Measurements from ENCODE around the gene OPRM1.

The OPRM1 gene

DNA sequence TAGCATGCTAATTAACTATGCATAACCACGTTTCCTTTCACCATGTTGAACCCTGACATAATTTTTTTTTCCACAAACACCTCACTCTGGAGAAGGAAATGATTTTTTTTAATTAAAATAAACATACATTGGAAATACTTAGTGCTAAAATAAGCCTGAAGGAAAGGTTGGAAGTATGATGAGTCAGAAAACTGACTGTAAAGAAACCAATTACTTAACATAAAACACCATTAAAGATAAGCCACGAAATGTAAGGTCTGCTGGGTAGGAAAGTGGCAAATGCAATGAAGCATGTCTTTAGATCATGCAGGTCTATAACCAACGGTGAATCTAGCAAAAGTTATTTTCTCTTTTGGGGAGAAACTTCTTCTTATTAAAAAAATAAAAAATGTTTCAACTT, 47.5 kb downstream of the OPRM1 start:
- no peak for DNase-seq

DNA sequence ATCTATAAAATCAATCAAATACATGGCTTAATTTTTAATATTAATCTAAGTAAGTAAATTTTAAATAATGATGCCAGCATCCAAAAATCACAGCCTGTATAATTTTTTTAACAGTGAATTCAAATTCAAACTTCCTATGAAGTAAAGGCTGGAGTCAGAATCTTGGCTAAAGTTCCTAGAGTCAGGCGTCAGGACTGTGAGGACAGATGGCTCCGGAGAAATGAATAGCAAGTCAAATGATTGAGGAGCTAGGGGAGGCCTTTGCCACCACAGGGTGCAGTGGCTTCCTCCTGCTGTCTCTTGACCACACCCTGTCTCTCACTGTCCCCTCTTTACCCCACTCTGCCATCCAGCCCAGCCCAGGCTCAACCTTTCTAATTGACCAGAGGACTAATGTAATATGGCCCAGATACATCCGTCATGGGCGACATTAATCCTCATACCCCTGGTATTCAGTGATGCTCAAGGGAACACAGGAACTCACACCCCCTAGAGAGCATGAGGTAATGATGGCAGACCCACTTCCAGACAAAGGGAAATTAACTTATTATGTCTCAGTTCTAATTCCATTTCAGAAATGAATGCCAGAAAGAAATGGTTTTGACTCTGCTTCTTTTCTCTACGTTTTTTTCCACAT, 53.4 kb downstream of the OPRM1 start:
- no peak for DNase-seq

GRCh38 chr6:154093231-154094044, 54.4 kb downstream of the OPRM1 start:
- no peak for DNase-seq

GRCh38 chr6:154095571-154095970, 56.5 kb downstream of the OPRM1 start:
- no peak for DNase-seq

GRCh38 chr6:154096316-154096715, 57.3 kb downstream of the OPRM1 start:
- no peak for DNase-seq

DNA sequence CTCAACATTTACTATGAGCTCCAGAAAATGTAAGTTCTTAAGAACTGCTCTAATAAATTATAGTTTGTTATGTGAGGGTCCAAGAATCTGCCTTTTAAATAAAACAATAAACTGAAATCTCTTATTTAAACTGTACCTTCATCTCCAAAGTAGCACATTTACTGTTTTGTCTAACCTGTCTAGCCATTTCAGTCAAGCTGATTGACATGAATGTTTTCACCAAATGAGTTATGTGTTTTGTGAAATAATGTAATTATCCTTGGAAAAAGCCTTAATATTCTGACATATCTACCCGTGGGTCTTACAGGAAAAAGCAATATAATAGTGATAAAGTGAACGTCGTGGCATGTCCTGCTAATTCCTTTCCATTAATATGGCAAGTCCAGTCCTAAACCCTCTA, 57.8 kb downstream of the OPRM1 start:
- no peak for DNase-seq

GRCh38 chr6:154099211-154099610, 60.2 kb downstream of the OPRM1 start:
- no peak for DNase-seq

GRCh38 chr6:154106251-154106650, 67.2 kb downstream of the OPRM1 start:
- no peak for DNase-seq

GRCh38 chr6:154111025-154111424, 72.0 kb downstream of the OPRM1 start:
- DNase-seq, result no peak

GRCh38 chr6:154112181-154112809, 73.3 kb downstream of the OPRM1 start:
- no peak for DNase-seq

DNA sequence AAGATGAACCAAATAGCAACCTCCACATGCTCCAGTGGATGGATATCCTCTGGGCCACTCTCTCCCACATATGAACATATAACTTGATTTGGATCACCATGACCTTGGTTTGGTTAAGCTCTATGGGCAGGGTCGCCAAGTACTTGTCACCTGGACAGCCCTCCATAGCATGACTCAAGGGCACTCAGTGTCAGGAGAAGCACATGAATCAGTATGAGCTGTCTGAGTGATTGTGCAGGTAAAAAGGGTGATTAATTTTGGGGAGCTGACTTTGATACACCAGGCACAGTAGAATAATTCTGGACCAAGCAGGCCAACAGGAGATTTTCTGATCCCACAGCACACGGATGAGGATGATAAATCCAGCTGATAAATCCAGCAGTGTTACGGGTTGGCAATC, 74.4 kb downstream of the OPRM1 start:
- no peak for DNase-seq

DNA sequence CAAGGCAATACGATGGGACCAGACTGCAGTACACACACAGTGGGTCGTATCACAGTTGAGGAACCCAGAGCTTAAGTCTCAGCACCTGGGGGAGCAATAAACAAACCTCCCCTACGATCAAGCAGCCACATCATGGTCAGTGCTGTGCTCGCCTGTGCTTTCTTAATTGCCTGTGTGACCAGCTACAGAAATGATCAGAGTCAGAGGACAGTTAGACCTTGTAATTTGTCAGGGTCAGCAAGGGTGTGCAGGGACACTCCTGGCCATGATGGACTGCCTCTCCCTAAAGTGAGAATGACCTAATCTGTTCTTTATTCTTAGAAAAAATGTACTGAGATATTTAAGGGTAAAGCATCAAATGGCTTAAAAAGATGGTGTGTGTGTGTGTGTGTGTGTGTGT, 78.4 kb downstream of the OPRM1 start:
- DNase-seq, result no peak

GRCh38 chr6:154122195-154122925, 83.3 kb downstream of the OPRM1 start:
- DNase-seq, result no peak

- DNase-seq, result no peak
Measured at GRCh38 chr6:154123155-154123956, 84.3 kb downstream of the OPRM1 start.

DNA sequence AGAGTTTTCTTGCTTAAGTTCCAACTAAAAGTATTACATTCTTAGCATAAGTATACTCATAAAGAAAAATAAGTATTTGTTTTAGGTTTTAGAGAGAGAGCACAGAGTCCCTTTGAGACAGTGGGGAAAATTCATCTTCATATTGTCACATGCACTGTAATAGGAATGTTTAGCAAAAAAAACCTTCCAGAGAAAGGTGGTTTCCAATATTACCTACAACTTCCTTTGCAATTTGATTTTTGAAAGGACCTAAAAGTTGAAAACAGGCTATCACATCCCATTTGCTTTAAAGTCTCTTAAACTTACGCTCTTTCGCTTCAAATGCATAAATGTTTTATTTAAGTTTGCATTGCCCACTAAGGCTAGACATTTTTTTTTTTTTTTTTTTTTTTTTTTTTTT, 86.4 kb downstream of the OPRM1 start:
- DNase-seq, result no peak

DNA sequence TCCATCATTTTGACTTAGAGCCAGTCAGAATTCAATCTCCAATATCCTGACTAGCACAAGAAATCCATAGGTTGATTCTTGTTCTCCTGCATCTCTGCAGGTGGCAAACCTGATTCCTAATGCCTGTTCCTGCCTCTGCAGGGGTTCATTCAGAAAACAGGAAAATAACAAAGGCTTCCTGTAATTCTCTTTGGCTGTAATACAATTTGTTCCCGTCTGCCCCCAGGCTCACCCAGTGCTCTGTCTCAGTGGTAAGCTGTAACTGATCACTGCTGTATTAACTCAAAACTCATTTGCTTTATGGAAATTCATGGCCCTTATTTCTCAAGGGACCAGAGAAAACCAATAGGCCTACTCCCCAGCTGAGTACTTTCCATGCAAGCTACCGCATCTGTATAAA, 88.6 kb downstream of the OPRM1 start:
- no peak for DNase-seq

DNA sequence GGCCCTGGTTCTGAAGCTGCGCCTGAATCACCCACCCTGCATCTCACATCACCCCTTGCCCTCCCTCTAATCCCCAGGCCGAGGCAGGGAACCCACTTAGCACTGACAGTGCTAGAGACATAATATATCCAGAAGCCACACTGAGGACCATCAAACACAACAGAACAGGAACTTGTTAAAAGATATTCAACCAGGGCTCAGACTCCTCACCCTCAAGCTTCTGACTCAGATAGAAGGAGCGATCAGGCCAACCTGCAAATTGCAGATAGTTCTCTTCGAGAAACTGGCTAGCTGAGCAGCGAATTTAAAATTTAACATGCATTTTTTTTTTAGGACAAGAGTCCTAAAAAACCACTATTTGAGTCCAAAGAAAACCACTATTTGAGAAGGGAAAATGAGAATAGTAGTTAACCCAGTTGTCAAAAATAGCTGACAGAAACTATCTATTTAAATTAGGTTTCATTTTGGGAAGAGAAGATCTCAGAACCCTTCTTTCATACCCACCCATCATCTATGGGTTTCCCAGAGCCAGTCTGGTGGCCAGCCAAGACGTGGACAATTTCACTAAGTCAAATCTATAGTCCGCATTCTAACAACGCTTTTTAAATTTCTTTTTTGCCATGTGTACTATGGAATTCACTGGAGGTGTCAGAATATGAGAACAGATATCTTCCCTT, 95.6 kb downstream of the OPRM1 start:
- no peak for DNase-seq

- no peak for DNase-seq
Measured at GRCh38 chr6:154138793-154139192, 99.8 kb downstream of the OPRM1 start.

DNA sequence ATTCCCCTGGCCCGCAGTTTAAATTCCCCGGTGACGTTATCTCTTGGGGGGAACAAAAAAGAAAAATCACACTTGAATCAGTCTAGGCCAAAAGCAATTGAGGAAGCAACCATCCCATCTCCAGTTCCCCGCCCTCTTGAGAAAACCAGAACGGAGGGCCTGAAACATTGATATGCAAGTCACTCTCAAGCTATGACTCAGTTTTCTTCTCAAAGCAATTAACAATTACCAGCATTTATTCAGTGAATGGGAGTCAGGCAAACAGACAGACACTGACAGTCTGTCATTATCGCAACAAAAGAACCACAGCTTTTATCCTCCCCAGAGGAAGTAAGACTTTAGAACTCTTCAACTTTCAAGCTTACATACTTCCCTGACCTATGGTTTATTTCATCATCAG, 100.9 kb downstream of the OPRM1 start:
- no peak for DNase-seq

GRCh38 chr6:154140743-154141142, 101.7 kb downstream of the OPRM1 start:
- DNase-seq, result no peak

DNA sequence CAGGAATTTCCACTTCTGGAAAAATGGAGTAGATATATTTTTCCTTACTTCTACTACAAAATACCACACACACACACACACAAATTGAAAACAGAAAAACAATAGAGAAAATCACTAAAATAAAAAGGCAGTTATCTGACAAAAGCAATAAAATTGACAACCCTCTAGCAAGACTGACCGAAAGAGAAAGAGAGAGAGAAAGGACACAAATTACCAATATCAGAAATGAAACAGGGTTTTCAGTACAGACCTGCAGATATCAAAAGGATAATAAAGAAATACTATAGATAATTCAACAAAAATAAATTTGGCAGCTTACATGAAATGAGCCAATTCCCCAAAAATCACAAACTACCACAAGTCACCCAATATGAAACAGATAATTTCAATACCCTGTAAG, 104.7 kb downstream of the OPRM1 start:
- DNase-seq, result no peak
